IMR-90 (cell line): Measurements from ENCODE around the gene P2RY14. TPM values are rescaled to one million over a fixed set of nuclear protein-coding genes. Genes with fewer than 3 reads are reported as not detected.

Experiments
- ATAC-seq: fragments of 200-7000 bp; cut with Tn5 transposase; 2 replicates; pipeline ENCODE4 v1.9.1; 2020; ENCODE audit warnings: low read depth, mild to moderate bottlenecking, moderate library complexity
- BruUV-seq: library from RNA; stranded (reverse); fragments of 400-500 nt; replicated peaks from 2 replicates; lab custom pipeline; 2021; lab: Mats Ljungman, UMichigan
- CTCF ChIA-PET: fragments of 300-600 bp; formaldehyde crosslinking; extraction: SDS; loops from one replicate; lab custom pipeline; 2021; ENCODE audit warnings: antibody characterized with exemption; lab: Yijun Ruan, JAX
- POLR2A ChIA-PET: fragments of 300-600 bp; sonication (Branson Sonifier 250); formaldehyde crosslinking; loops from one replicate; lab custom pipeline; 2022; ENCODE audit warnings: antibody characterized with exemption; ENCODE audit not compliant: unreplicated experiment; lab: Charles Lee
- DNase-seq: peaks from one replicate; pipeline ENCODE4 v3.0.0; 2013
- H2AFZ ChIP-seq: replicated peaks from 2 replicates; pipeline ENCODE3; 2013; ENCODE audit warnings: low read length, mild to moderate bottlenecking; ENCODE audit not compliant: poor library complexity
- H2AK5ac ChIP-seq: 2 replicates; pipeline ENCODE4 v1.6.1; 2013; ENCODE audit warnings: low read depth, low read length, inconsistent platforms
- H2AK9ac ChIP-seq: replicated peaks from 2 replicates; pipeline ENCODE3; 2013; ENCODE audit warnings: mild to moderate bottlenecking, low read depth, low read length, moderate library complexity; ENCODE audit not compliant: poor library complexity
- H2BK120ac ChIP-seq: 2 replicates; pipeline ENCODE4 v1.6.1; 2013; ENCODE audit warnings: low read depth, low read length, inconsistent platforms
- H2BK15ac ChIP-seq: 3 replicates; pipeline ENCODE4 v1.6.1; 2013; ENCODE audit warnings: low read depth, low read length, inconsistent platforms
- H2BK20ac ChIP-seq: 2 replicates; pipeline ENCODE4 v1.6.1; 2013; ENCODE audit warnings: low read depth, mild to moderate bottlenecking, inconsistent platforms, low read length, moderate library complexity
- H2BK5ac ChIP-seq: 2 replicates; pipeline ENCODE4 v1.6.1; 2013; ENCODE audit warnings: mild to moderate bottlenecking, low read depth, low read length, inconsistent platforms; ENCODE audit not compliant: poor library complexity, severe bottlenecking
- H3K14ac ChIP-seq: replicated peaks from 2 replicates; pipeline ENCODE4 v1.6.1; 2013; ENCODE audit warnings: low read depth, low read length, inconsistent platforms
- H3K18ac ChIP-seq: 2 replicates; pipeline ENCODE4 v1.6.1; 2013; ENCODE audit warnings: low read depth, low read length, control low read depth
- H3K23ac ChIP-seq: 2 replicates; pipeline ENCODE4 v1.6.1; 2013; ENCODE audit warnings: low read depth, low read length, inconsistent platforms
- H3K27ac ChIP-seq: 2 replicates; pipeline ENCODE4 v1.5.1; 2013; ENCODE audit warnings: mild to moderate bottlenecking, control low read depth, low read length; ENCODE audit not compliant: insufficient read depth
- H3K27me3 ChIP-seq: 2 replicates; pipeline ENCODE4 v1.6.1; 2013; ENCODE audit warnings: low read length; ENCODE audit not compliant: control insufficient read depth, insufficient read depth
- H3K36me3 ChIP-seq: 2 replicates; pipeline ENCODE4 v1.6.1; 2013; ENCODE audit warnings: low read length, mixed read lengths; ENCODE audit not compliant: control insufficient read depth, insufficient read depth
- H3K4ac ChIP-seq: 2 replicates; pipeline ENCODE4 v1.6.1; 2013; ENCODE audit warnings: low read depth, low read length, inconsistent platforms
- H3K4me1 ChIP-seq: 2 replicates; pipeline ENCODE4 v1.6.1; 2013; ENCODE audit warnings: low read length, mixed read lengths; ENCODE audit not compliant: control insufficient read depth, insufficient read depth
- H3K4me2 ChIP-seq: 2 replicates; pipeline ENCODE4 v1.6.1; 2013; ENCODE audit warnings: low read depth, mild to moderate bottlenecking, control low read depth, low read length, moderate library complexity
- H3K4me3 ChIP-seq: 2 replicates; pipeline ENCODE4 v1.5.1; 2013; ENCODE audit warnings: low read depth, mild to moderate bottlenecking, control low read depth, low read length, moderate library complexity; ENCODE audit not compliant: insufficient read depth
- H3K56ac ChIP-seq: 2 replicates; pipeline ENCODE4 v1.6.1; 2013; ENCODE audit warnings: low read length, inconsistent platforms; ENCODE audit not compliant: insufficient read depth; ENCODE audit errors: extremely low read depth
- H3K79me1 ChIP-seq, 2 experiments: 2 replicates each; pipeline ENCODE4 v1.6.1; 2013; ENCODE audit warnings: low read length in 2 of 2, inconsistent platforms in 1 of 2, low read depth in 1 of 2
- H3K9ac ChIP-seq: 2 replicates; pipeline ENCODE4 v1.6.1; 2013; ENCODE audit warnings: low read depth, low read length, control low read depth
- H3K9me1 ChIP-seq: 2 replicates; pipeline ENCODE4 v1.6.1; 2013; ENCODE audit warnings: low read length, inconsistent platforms; ENCODE audit not compliant: insufficient read depth
- H3K9me3 ChIP-seq: 2 replicates; pipeline ENCODE4 v1.6.1; 2013; ENCODE audit warnings: low read length; ENCODE audit not compliant: control insufficient read depth, insufficient read depth
- H4K20me1 ChIP-seq: 2 replicates; pipeline ENCODE4 v1.6.1; 2013; ENCODE audit warnings: low read length, inconsistent platforms; ENCODE audit not compliant: insufficient read depth
- H4K5ac ChIP-seq: 2 replicates; pipeline ENCODE4 v1.6.1; 2013; ENCODE audit warnings: mild to moderate bottlenecking, low read depth, low read length, control low read depth
- H4K8ac ChIP-seq, 2 experiments: 2 replicates each; pipeline ENCODE4 v1.6.1; 2013; ENCODE audit warnings: low read depth in 2 of 2, low read length in 2 of 2, control low read depth in 1 of 2, inconsistent platforms in 1 of 2
- H4K91ac ChIP-seq: 2 replicates; pipeline ENCODE4 v1.6.1; 2013; ENCODE audit warnings: low read depth, low read length, inconsistent platforms; ENCODE audit not compliant: insufficient read depth
- CEBPB ChIP-seq: IDR thresholded peaks from 2 replicates; pipeline ENCODE4 v1.6.1; 2012; ENCODE audit warnings: low read depth, low read length, improper control_type of control experiment
- FOS ChIP-seq: fragments of 150-350 bp; IDR thresholded peaks from 2 replicates; pipeline ENCODE4 v1.6.1; 2016; ENCODE audit warnings: low read depth, low read length
- MAFK ChIP-seq: IDR thresholded peaks from 2 replicates; pipeline ENCODE4 v1.6.1; 2012; ENCODE audit warnings: low read depth, low read length, improper control_type of control experiment
- MAZ ChIP-seq: IDR thresholded peaks from 2 replicates; pipeline ENCODE4 v1.6.1; 2012; ENCODE audit warnings: low read depth, mild to moderate bottlenecking, low read length, improper control_type of control experiment, moderate library complexity, borderline replicate concordance
- NFE2L2 ChIP-seq: fragments of 150-350 bp; IDR thresholded peaks from 2 replicates; pipeline ENCODE4 v1.6.1; 2016; ENCODE audit warnings: low read depth, mild to moderate bottlenecking, low read length
- RAD21 ChIP-seq: IDR thresholded peaks from 2 replicates; pipeline ENCODE4 v1.6.1; 2012; ENCODE audit warnings: low read length, improper control_type of control experiment
- RCOR1 ChIP-seq: IDR thresholded peaks from 2 replicates; pipeline ENCODE4 v1.6.1; 2012; ENCODE audit warnings: mild to moderate bottlenecking, low read length, improper control_type of control experiment; ENCODE audit not compliant: insufficient replicate concordance
- SMC3 ChIP-seq: fragments of 150-350 bp; IDR thresholded peaks from 2 replicates; pipeline ENCODE4 v1.6.1; 2016; ENCODE audit warnings: low read depth, mild to moderate bottlenecking, antibody characterized with exemption, low read length, moderate library complexity
- USF2 ChIP-seq: fragments of 150-350 bp; IDR thresholded peaks from 2 replicates; pipeline ENCODE4 v1.6.1; 2017; ENCODE audit warnings: mild to moderate bottlenecking, antibody characterized with exemption, low read length, low read depth
- WGBS, 2 experiments: methylation state at CpG; one replicate each; pipeline versions ENCODE4 v1.1.5 to v1.1.7; 2013; ENCODE audit warnings: missing lambda C conversion rate in 2 of 2; ENCODE audit not compliant: insufficient read length in 1 of 2; ENCODE audit errors: extremely low coverage in 2 of 2; 5-methylcytosine and 5-hydroxymethylcytosine counted together
- dilution Hi-C: fragments of 300-500 bp; cut with HindIII; formaldehyde crosslinking; loops from one replicate; pipeline ENCODE4 v1.14.3; 2018; ENCODE audit warnings: low sequenced_read_pairs; ENCODE audit not compliant: unreplicated experiment
- in situ Hi-C: fragments of 300-500 bp; cut with MboI; formaldehyde crosslinking; loops from 3 replicates; pipeline ENCODE4 v1.14.3; 2019; ENCODE audit warnings: low sequenced_read_pairs, inconsistent platforms, mixed read lengths
- intact Hi-C: fragments of 100-400 bp; cut with micrococcal nuclease; formaldehyde crosslinking; loops from 2 replicates; pipeline ENCODE4 v1.10.0; 2022
- polyA plus RNA-seq, 3 experiments: library from polyadenylated mRNA; depleted of rRNA; stranded (reverse); fragments of >200 nt; gene quantifications; 2 replicates each; pipeline ENCODE4 v1.2.3, GENCODE V29; 2012; ENCODE audit warnings: low replicate concordance in 1 of 3
- total RNA-seq: library from RNA; depleted of rRNA; stranded (reverse); fragments of >200 nt; gene quantifications from 2 replicates; pipeline ENCODE4 v1.2.3, GENCODE V29; 2012
- TF ChIP-seq, protein P1 (sequence below): fragments of 150-350 bp; IDR thresholded peaks from 2 replicates; pipeline ENCODE4 v1.6.1; 2016; ENCODE audit warnings: low read depth, mild to moderate bottlenecking, low read length, moderate library complexity, borderline replicate concordance

The P2RY14 gene
- total and polyA plus RNA-seq, 2 of the 4 experiments (the other 2 are of a cell fraction): not detected

DNA sequence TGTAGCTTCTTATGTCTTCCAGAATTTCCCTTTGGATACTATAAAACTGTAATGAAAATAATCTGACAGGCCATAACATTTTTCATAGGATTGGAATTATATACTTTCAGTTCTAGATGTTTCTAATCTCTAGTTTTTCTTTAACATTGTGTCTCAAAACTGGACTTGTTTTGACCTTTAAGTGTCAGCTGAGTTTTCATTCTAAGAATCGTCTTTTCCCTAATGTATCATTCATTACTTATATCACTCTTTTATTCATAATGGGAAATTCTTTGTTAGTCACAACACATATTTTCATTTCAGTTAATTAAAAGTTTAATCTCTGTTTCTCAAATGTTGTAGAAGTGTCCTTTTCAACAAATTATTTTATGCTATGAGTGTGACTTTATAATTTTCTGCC lies 87.2 kb downstream of the P2RY14 start:
- H2AK5ac ChIP-seq: no peak overlapping the region
- no CpG with 5 or more reads among the region's 1 CpG for WGBS, 2 experiments
- H3K56ac ChIP-seq: no peak overlapping the region
- H3K27me3 ChIP-seq: no peaks in the 10 kb centered on the region
- no peak overlapping the region for H3K4me2 ChIP-seq
- H3K4me3 ChIP-seq: no peak overlapping the region
- H2AK9ac ChIP-seq: no peak overlapping the region
- H2BK5ac ChIP-seq: no peak overlapping the region
- no peaks in the 10 kb centered on the region for H4K20me1 ChIP-seq
- BruUV-seq: no TSS peak
- no peak overlapping the region for H3K27ac ChIP-seq
- no peaks in the 10 kb centered on the region for H3K4me1 ChIP-seq
- DNase-seq (no peak), ATAC-seq (no peak)
- intact Hi-C loops: no loop called here
- CTCF ChIA-PET: interaction anchor here (0.8 kb wide), 1 partner anchor 9 kb away, joined by 4 read pairs; no protein-coding TSS in a partner anchor
- in situ Hi-C loops: no loop called here
- H4K5ac ChIP-seq: no peak overlapping the region
- H2AFZ ChIP-seq: no peak overlapping the region
- H4K8ac ChIP-seq: no peak overlapping the region
- no peaks in the 10 kb centered on the region for H3K9me3 ChIP-seq
- dilution Hi-C loops: no loop called here
- no peak overlapping the region for H2BK120ac ChIP-seq
- no peak overlapping the region for H3K14ac ChIP-seq
- no peaks in the 10 kb centered on the region for H3K36me3 ChIP-seq
- H3K79me1 ChIP-seq: no peaks in the 10 kb centered on the region
- H3K9ac ChIP-seq: no peak overlapping the region
- H4K91ac ChIP-seq: no peak overlapping the region
- H3K4ac ChIP-seq: no peak overlapping the region
- TF ChIP-seq RCOR1 (no peak), USF2 (no peak), MAFK (no peak), RAD21 (no peak), NFE2L2 (no peak), SMC3 (no peak), FOS (no peak), CEBPB (no peak), MAZ (no peak)
- TF ChIP-seq, protein P1, sequence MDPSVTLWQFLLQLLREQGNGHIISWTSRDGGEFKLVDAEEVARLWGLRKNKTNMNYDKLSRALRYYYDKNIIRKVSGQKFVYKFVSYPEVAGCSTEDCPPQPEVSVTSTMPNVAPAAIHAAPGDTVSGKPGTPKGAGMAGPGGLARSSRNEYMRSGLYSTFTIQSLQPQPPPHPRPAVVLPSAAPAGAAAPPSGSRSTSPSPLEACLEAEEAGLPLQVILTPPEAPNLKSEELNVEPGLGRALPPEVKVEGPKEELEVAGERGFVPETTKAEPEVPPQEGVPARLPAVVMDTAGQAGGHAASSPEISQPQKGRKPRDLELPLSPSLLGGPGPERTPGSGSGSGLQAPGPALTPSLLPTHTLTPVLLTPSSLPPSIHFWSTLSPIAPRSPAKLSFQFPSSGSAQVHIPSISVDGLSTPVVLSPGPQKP: no peak
- POLR2A ChIA-PET: no interaction called here
- no peak overlapping the region for H3K23ac ChIP-seq
- peaks cover 3% of the 10 kb centered on the region; the same call in 1 of the 2 replicates for H3K9me1 ChIP-seq
- no peak overlapping the region for H3K18ac ChIP-seq
- H2BK15ac ChIP-seq: no peak overlapping the region
- H2BK20ac ChIP-seq: no peak overlapping the region
